ENCODE results near the gene NPIPA3.
"Not testable (repeated sequence)": the region's sequence is repeated elsewhere in the genome, so short reads cannot be mapped to it uniquely, and the experiment has no call there.

The NPIPA3 gene

GRCh38 chr16:14742273-14743128 is 39.3 kb downstream of the NPIPA3 start, which contains the start of gene NPIPA2:
Gene NPIPA2, plus strand, starts transcription at chr16:14742533. Its CDS starts 5,533 bp downstream, at chr16:14748066.
- not testable (repeated sequence) for DNase-seq

- DNase-seq = not testable (repeated sequence)
Observed at GRCh38 chr16:14773654-14774053, 70.4 kb downstream of the NPIPA3 start.

DNA sequence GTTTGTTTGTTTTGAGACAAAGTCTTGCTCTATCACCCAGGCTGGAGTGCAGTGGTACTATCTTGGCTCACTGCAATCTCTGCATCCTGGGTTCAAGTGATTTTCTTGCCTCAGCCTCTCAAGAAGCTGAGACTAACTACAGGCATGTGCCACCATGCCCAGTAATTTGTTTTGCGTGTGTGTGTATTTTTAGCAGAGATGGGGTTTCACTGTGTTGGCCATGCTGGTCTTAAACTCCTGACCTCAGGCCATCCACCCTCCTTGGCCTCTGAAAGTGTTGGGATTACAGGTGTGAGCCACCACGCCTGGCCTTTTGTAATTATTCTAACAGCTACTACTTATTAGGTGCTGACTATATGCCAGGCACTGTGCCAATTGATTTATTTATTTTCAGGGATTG is 72.4 kb downstream of the NPIPA3 start:
- not testable (repeated sequence) for DNase-seq

All from hematopoietic multipotent progenitor cell treated with erythropoietin and hydrocortisone succinate and interleukin-3 and kit ligand, for 6 days (in vitro differentiated cells).